HG03460 (cell line): ENCODE measurements around the gene ARHGAP11A.
A peak's percentile ranks its signal among the peaks of the same experiment; 100 is the strongest.
"Not testable (repeated sequence)": the region's sequence is repeated elsewhere in the genome, so short reads cannot be mapped to it uniquely, and the experiment has no call there.

ENCODE experiments used
- ATAC-seq: cut with Tn5 transposase; IDR thresholded peaks from one replicate; pipeline ENCODE4 v1.9.1; 2021; ENCODE audit not compliant: unreplicated experiment

The ARHGAP11A gene

DNA sequence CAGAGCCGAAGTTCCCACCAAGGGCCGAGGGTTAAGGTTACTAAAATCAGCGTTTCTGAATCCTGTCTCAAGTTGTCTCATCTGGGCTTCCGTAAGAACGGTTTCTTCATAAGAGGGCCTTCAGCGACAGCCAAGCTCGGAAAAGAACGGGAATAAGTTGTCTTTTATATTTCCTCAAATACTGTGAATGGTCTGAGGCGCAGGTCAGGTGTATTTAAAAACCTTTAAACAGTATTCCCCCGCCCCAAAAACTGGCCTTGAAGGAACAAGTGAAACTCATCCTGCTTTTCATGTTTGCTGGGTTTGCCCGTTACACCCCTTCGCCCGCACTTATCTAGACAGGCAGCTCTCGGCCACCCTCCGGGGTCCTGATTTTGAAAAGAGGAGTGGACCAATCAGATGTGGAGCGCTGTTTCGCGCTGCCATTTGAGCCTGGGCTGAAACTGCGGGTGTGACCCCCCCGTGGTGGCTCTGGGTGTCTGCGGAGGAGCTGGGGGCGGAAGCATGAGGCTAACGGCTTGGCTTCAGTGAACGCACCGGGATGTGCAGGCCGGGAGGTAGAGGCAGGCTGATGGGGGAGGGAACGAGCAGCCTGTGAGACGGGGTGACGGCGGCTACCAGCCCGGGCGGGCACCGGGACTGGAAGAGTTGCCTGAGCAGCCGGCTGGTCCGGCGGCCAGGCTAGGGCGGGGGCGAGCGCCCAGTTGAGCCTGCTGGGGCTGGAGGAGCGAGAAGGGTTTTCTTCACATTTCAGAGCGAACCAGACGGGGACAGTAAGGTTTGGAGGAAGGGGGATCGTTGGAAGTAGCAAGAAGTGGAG is at the start of gene ARHGAP11A:
Gene ARHGAP11A (plus strand): TSS at position 454 of the 820 bp plus-strand sequence. CDS start 708 bp downstream, outside the sequence.
- ATAC-seq = peak; percentile 73

DNA sequence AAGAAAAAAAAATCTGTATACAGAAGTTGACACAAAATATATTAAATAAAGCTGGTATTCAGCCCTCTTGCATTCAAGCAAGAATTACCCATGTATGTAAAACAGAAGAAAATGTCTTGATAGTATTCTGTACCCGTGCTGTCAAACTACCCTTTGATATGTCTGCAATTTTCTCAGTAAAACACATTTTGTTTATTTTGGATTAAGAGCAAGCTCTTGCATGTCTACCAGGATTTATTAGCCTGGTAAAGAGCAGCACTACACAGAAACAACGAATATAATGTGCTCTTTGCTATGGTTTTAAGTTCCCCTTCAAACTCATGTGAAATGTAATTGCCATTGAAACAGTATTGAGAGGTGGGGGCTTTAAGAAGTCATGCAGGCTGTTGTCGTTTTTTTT is 46.3 kb upstream of the ARHGAP11A start:
- not testable (repeated sequence) for ATAC-seq

DNA sequence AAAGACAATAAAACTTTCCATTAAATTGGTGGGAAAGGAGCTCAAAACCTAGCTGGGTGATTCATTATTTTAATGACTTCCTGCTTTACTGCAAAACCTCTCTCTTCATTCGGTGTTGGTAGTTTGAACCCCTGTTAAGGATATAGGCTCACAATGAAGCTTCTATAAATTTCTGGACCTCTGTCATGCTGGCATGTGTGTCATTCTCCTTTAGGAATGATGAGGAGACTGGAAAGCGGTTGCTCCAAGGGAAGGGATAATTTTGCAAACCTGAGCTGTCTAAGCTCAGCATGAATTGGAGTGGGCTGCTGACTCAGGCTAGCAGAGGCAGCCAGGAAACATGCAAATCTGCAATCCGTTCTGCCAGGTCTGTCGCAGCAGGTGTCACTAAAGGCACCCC is 36.8 kb upstream of the ARHGAP11A start:
- ATAC-seq = not testable (repeated sequence)

DNA sequence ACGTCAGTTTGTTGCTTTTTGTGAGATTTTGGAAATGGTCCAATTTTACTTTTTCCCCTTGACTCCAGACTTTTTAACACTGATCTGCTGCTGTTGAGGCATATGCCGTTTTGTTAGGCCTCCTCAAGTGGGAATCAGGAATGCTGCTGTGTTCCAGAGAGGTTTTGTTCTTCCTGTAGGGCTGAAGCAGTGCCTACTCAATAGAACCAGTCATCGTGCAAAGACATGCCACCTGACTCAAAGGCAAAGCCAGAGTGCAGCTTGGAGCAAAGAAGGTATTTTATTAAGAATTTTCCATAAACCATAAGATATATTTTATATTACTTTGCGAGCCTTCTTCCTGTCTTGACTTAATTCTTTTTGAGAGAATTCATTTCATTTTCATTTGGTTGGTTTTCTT is 29.5 kb upstream of the ARHGAP11A start:
- not testable (repeated sequence) for ATAC-seq

- not testable (repeated sequence) for ATAC-seq
Measured at GRCh38 chr15:32593151-32593550, 22.2 kb upstream of the ARHGAP11A start, which contains the start of gene GOLGA8N. Gene GOLGA8N (plus strand): TSS chr15:32593456.

GRCh38 chr15:32609518-32609917 is 5.8 kb upstream of the ARHGAP11A start:
- ATAC-seq = not testable (repeated sequence)

DNA sequence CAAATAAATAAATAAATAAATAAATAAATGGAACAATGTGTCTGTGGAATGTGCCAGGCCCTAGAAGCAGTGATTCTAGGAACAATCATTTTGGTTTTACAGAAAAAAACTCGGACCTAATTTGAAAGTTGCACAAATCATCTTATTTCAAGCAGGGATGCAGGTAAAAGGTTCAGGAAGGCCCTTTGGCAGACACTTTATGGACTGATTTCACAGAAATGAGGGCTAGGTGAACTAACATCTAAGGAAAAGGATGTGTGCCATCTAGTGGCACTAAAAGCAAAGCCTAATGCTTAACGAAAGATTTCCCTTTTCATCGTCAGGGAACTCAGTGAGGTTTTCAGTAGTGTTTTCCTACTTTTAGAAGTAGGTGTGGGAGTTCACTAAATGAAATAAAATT is 4.6 kb upstream of the ARHGAP11A start:
- not testable (repeated sequence) for ATAC-seq

DNA sequence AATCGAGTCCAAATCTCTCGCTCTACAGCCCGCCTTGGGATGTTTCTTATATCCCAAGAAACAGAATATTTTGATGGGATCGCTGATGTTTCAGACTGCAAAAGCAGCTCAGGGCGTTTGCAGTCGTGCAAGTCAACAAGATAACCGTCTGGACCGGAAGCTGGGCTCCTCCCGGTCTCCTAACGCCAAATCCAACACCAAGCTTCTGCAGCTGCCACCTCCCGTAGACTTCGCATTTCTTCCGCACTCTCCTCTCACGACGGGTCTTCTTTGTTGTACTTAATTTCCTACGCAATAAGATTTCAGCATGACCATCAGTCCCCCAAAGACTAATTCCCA is 623 bp upstream of the ARHGAP11A start:
- peak; percentile 20 for ATAC-seq

GRCh38 chr15:32615871-32616426 is 645 bp downstream of the ARHGAP11A start:
- peak; percentile 16 for ATAC-seq

GRCh38 chr15:32636410-32636809 is 21.1 kb downstream of the ARHGAP11A start:
- no peak for ATAC-seq

DNA sequence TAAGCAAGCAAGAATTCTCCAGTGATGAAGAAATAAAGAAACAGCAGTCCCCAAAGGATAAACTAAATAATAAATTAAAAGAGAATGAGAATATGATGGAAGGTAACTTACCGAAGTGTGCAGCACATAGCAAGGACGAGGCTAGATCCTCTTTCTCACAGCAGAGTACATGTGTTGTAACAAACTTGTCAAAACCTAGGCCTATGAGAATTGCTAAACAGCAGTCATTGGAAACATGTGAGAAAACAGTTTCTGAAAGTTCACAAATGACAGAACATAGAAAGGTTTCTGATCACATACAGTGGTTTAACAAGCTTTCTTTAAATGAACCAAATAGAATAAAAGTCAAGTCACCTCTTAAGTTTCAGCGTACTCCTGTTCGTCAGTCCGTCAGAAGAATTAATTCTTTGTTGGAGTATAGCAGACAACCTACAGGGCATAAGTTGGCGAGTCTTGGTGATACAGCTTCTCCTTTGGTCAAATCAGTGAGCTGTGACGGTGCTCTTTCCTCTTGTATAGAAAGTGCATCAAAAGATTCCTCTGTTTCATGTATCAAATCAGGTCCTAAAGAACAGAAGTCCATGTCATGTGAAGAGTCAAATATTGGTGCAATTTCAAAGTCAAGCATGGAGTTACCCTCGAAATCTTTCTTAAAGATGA is 21.7 kb downstream of the ARHGAP11A start:
- no peak for ATAC-seq

- ATAC-seq = no peak
Measured at GRCh38 chr15:32637704-32638103, 22.4 kb downstream of the ARHGAP11A start.

DNA sequence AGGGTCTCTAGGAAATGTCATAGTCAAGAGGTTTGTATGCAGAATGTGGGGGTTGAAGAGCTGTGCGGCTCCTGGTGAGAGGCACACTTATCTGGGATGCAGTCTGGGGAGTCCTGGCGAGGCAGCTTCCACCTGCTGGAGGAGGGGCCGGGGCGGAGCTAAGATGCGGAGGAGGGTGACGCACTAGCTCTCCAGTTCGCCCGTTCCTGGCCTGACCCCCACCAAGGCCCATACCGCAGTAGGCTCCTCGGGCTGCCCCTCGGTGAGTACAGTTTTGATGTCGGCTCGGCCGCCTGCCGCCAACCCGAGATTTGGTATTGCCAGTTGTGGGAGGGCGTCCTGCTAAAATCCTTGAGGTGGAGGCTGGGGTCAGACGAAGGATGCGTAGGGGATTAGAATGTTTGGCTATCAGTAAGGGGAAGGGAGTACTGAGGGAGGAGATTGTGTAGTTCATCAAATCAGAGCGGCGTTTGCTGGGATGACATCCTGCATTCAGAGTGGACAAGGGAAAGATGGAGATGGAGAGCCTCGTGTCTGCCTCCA is 26.3 kb downstream of the ARHGAP11A start, which contains the start of gene SCG5:
Gene SCG5 (plus strand): TSS at position 194 of the 543 bp plus-strand sequence. CDS start 1,883 bp downstream, outside the sequence.
- ATAC-seq = no peak

DNA sequence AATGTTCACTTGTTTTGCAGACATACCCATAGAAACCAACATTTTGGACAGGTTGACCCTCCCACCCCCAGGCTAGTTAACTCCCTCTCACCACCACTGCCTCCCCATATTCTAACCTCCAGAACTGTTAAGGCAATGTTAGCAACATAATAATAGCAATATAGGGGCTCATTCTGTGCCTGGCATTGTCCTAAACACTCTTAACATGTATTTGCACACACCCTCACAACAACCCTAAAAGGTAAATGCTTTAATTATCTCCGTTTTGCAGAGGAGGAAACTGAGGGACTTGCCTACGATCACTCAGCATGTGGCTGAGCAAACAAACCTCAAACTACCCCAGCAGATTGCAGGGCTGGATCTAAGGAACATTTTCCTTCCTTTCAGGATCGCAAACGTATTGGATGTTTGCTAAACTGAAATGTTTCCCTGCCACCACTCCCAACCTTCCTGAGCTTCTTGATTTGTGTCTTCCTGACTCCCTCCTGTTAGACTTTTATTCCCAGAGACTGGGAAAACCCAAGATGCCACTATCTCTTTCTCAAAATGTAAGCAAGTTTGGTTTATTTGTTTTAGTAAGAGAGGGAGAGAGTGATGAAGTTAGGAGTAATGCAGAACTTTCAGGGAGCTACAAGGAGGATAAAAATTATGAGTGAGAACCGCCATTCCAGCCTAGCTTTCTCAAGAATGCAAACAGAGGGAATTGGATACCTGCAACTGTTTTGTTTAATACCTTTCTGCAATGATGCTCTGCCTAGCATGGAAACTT is 27.5 kb downstream of the ARHGAP11A start:
- no peak for ATAC-seq

DNA sequence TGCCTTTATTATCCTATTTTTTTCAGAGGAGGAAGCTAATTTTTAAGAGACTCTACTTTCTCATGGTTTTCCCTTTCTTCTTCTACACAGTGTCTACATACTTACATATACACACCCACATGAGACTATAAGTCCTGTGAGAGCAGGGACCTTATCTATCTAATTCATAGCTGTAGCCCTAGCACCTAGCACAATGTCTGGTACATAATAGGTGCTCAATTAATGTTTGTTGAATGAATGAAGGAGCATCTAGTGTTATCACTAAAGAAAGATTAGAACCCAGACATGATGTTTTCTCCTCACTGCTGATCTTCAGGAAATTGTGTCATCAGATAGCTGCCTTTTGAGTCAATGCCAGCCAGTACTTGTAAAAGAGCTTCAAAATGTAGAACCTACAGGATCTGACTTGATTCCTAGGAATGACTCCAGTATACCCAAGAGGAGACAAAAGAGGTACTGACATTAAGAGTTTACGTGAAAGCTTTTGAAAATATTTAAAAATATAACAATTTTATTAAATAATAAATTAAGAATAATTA is 28.7 kb downstream of the ARHGAP11A start:
- no peak for ATAC-seq

DNA sequence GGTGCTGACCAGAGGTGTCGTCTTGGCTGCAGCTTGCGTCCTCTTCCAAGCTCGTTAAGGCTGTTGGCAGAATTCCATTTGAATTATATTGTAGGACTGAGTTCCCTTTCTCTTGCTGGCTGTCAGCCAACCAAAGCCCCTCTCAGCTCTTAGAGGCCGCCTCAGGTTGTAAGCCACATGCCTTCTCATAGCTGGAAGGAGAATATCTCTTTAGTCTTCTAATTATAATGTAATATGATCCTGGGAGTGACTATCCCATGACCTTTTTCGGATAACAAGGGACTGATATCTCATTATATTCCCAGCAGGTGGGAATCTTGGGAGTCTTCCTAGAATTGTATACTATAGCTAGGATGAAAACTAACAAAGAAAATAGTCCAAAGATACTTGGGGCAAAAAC is 31.0 kb downstream of the ARHGAP11A start:
- ATAC-seq = no peak

- no peak for ATAC-seq
Measured at GRCh38 chr15:32649342-32649741, 34.0 kb downstream of the ARHGAP11A start.

DNA sequence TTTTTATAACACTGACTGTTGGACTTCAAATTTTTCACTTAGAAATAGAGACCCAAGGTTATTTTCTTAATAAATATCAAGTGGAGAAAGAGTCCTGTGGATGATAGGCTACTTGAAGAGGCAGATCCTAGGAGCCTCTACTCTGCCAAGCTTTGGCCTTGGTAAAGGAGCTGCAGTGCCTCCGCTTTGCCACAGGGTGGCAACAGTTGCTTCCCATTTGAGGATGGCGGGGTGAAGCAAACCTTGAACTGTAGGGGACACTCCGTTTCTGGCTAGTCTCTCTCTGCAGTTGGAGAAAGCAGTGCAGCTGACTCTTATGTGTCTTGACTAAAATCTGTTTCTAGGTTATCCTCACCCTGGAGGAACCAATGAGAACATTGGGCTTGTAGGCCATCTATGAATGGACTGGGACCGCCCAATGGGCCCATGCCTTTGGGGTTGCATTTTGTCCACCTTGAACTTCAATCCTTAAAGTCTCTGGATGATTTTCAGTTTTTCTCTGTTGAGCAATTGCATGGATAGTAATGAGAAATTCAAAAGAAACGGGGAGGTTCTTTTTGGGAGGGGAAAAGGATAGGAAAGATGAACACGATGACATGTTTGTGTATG is 36.0 kb downstream of the ARHGAP11A start:
- ATAC-seq = peak; percentile 65

DNA sequence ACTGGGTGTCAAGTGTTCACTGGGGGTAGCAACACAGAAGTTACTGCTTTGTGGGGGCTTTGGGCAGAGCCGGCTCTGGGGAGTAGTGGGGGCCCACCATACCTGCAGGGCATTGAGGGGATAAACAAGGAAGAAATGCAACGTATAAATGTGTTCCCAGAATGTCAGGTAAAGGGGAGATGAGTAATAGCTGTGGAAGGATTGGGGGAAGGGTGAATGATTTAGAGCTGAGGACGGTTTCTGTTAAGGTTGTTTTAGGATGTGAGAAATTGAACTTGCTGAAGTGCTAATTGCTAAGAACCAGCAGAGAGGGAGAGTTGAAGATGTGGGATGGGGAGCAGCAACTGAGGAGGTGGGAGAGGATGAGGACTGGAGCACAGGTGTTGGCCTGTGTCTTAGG is 36.9 kb downstream of the ARHGAP11A start:
- no peak for ATAC-seq

- no peak for ATAC-seq
Measured at GRCh38 chr15:32656091-32656490, 40.8 kb downstream of the ARHGAP11A start.
